Measurements from ENCODE around the gene ST3GAL4. TPM values are rescaled to one million over a fixed set of nuclear protein-coding genes. Genes with fewer than 3 reads are reported as not detected.

ST3GAL4 gene
- polyA plus RNA-seq, 2 of the 4 experiments (the other 2 are of a cell fraction), result 11.9 to 17.5 TPM

- Histone ChIP-seq H3K4me3 (no peak overlapping the region), H3K27ac (peak overlapping the region in 1 of 2 experiments; percentile 66; a peak in 1 of 6 replicates), H3K4me2 (no peak overlapping the region), H3K4me1 (peaks cover 33% of the 10 kb centered on the region), H3K9me3 (no peaks in the 10 kb centered on the region)
- no peak for TF ChIP-seq KDM1A (IDR thresholded peaks at IDR 0.05; ENCODE audit: low read depth)
- TF ChIP-seq ELK1 (IDR thresholded peaks at IDR 0.05; ENCODE audit: low read depth, low read length), result no peak
- TF ChIP-seq ZFP36 (IDR thresholded peaks at IDR 0.05; ENCODE audit: borderline replicate concordance, partially characterized antibody), result no peak
- no peak for TF ChIP-seq CHD2 (IDR thresholded peaks at IDR 0.05; ENCODE audit: low read length, partially characterized antibody)
- TF ChIP-seq MAFK (IDR thresholded peaks at IDR 0.05; ENCODE audit: partially characterized antibody), result no peak
- TF ChIP-seq HOXA7 (CRISPR knock-in tag; IDR thresholded peaks at IDR 0.05), result no peak
- TF ChIP-seq PBX3 (IDR thresholded peaks at IDR 0.05), result no peak
- no peak for TF ChIP-seq RCOR1 (IDR thresholded peaks at IDR 0.05; ENCODE audit: low read depth, low read length)
- TF ChIP-seq JUN (IDR thresholded peaks at IDR 0.05), result no peak
- TF ChIP-seq HEYL (CRISPR knock-in tag; IDR thresholded peaks at IDR 0.05), result no peak
- no peak for TF ChIP-seq RARB (CRISPR knock-in tag; IDR thresholded peaks at IDR 0.05)
- no peak for TF ChIP-seq POLR2A (IDR thresholded peaks at IDR 0.05; ENCODE audit: low read length)
- no peak for TF ChIP-seq MYC (IDR thresholded peaks at IDR 0.05; ENCODE audit: borderline replicate concordance, low read length)
- no peak for TF ChIP-seq HOXB13 (CRISPR knock-in tag; IDR thresholded peaks at IDR 0.05; ENCODE audit: low read depth)
- no peak for TF ChIP-seq FOSL2 (IDR thresholded peaks at IDR 0.05)
- TF ChIP-seq FOSL2 (CRISPR knock-in tag; IDR thresholded peaks at IDR 0.05), result no peak
- TF ChIP-seq BHLHE40 (IDR thresholded peaks at IDR 0.05; ENCODE audit: low read depth, low read length), result no peak
- no peak for TF ChIP-seq CTCF (IDR thresholded peaks at IDR 0.05)
- TF ChIP-seq RFX5 (IDR thresholded peaks at IDR 0.05), result no peak
- no peak for TF ChIP-seq HDAC2 (IDR thresholded peaks at IDR 0.05)
- 89% methylated on average over 7 of the region's 7 CpGs for WGBS (ENCODE audit: missing lambda C conversion rate)
- FAIRE-seq, result no peak
- DNase-seq (ENCODE audit: low read depth in 1 of 2, low spot score in 1 of 2), result no peak
- ChIA-PET POLR2A (no interaction called here), CTCF (interaction anchor here (0.6 kb wide), 1 partner anchor 29 kb away, joined by 3 read pairs; no protein-coding TSS in a partner anchor)
- ATAC-seq, result no peak
These were observed 17.0 kb upstream of the ST3GAL4 start for GRCh38 chr11:126338346-126339055.

GRCh38 chr11:126339073-126339862, 16.2 kb upstream of the ST3GAL4 start:
- ATAC-seq, result peak; percentile 11 to 19; a peak in 2 of 6 replicates

More at GRCh38 chr11:126339073-126339862, 16.2 kb upstream of the ST3GAL4 start:
- FAIRE-seq (no peak), DNase-seq (ENCODE audit: low read depth in 1 of 2, low spot score in 1 of 2) (no peak)
- Histone ChIP-seq H3K9me3 (no peaks in the 10 kb centered on the region), H3K4me1 (peaks cover 33% of the 10 kb centered on the region), H3K27ac (peak overlapping the region; percentile 30 to 66; a peak in 4 of 6 replicates), H3K4me2 (peak overlapping the region; percentile 28; the same call in 1 of the 3 replicates), H3K4me3 (no peak overlapping the region)
- 66% methylated on average over 11 of the region's 15 CpGs for WGBS (ENCODE audit: missing lambda C conversion rate)
- TF ChIP-seq POLR2A (IDR thresholded peaks at IDR 0.05; ENCODE audit: low read length), result no peak
- no peak for TF ChIP-seq HOXB5 (CRISPR knock-in tag; IDR thresholded peaks at IDR 0.05)
- TF ChIP-seq CHD4 (IDR thresholded peaks at IDR 0.05; ENCODE audit: borderline replicate concordance), result no peak
- no peak for TF ChIP-seq TFCP2L1 (CRISPR knock-in tag; IDR thresholded peaks at IDR 0.05)
- TF ChIP-seq HOXB13 (CRISPR knock-in tag; IDR thresholded peaks at IDR 0.05; ENCODE audit: low read depth), result no peak
- no peak for TF ChIP-seq JUN (IDR thresholded peaks at IDR 0.05)
- TF ChIP-seq RFX5 (IDR thresholded peaks at IDR 0.05), result no peak
- no peak for TF ChIP-seq ZSCAN20 (CRISPR knock-in tag; IDR thresholded peaks at IDR 0.05)
- no peak for TF ChIP-seq RARB (CRISPR knock-in tag; IDR thresholded peaks at IDR 0.05)
- TF ChIP-seq EHF (CRISPR knock-in tag; IDR thresholded peaks at IDR 0.05), result no peak
- POLR2A ChIA-PET, result no interaction called here
- CTCF ChIA-PET, result no interaction called here

Measured in A549 (cell line).